Umbilical cord (tissue), 2 donors: Measurements from ENCODE around the gene MAX. TPM values are rescaled to one million over a fixed set of nuclear protein-coding genes. Genes with fewer than 3 reads are reported as not detected.

Source experiments
- DNase-seq: peaks from one replicate; pipeline ENCODE4 v3.0.0-alpha.2; 2015; ENCODE audit warnings: low spot score
- total RNA-seq: library from RNA; depleted of rRNA; stranded (reverse); fragments of >200 nt; gene quantifications from one replicate; pipeline ENCODE4 v1.2.3, GENCODE V29; 2014; ENCODE audit warnings: low replicate concordance; ENCODE audit not compliant: insufficient read depth

Gene MAX
- total RNA-seq: 46.9 TPM

- DNase-seq: peak; percentile 99
Measured at GRCh38 chr14:65102441-65103149, at the start of gene MAX. TSS of gene MAX (minus strand) at chr14:65102517. CDS start at chr14:65102339, 178 bp downstream.

GRCh38 chr14:65151609-65151956 is 49.3 kb upstream of the MAX start:
- DNase-seq: no peak

- no peak for DNase-seq
Measured at GRCh38 chr14:65150898-65151608, 48.7 kb upstream of the MAX start.

- no peak for DNase-seq
Measured at GRCh38 chr14:65149116-65149515, 46.8 kb upstream of the MAX start.

GRCh38 chr14:65144170-65144569 is 41.9 kb upstream of the MAX start:
- DNase-seq: no peak

- DNase-seq: no peak
Measured at GRCh38 chr14:65142914-65143625, 40.8 kb upstream of the MAX start.

GRCh38 chr14:65142429-65142828 is 40.1 kb upstream of the MAX start:
- DNase-seq: no peak

- DNase-seq: no peak
Measured at GRCh38 chr14:65141523-65141922, 39.2 kb upstream of the MAX start.

- no peak for DNase-seq
Measured at GRCh38 chr14:65137648-65138307, 35.5 kb upstream of the MAX start.

GRCh38 chr14:65134651-65135579 is 32.6 kb upstream of the MAX start:
- no peak for DNase-seq

- DNase-seq: no peak
Measured at GRCh38 chr14:65132855-65133254, 30.5 kb upstream of the MAX start.

- peak; percentile 35 for DNase-seq
Measured at GRCh38 chr14:65131301-65131701, 29.0 kb upstream of the MAX start.

- no peak for DNase-seq
Measured at GRCh38 chr14:65128096-65128495, 25.8 kb upstream of the MAX start.

- no peak for DNase-seq
Measured at GRCh38 chr14:65117769-65118745, 15.7 kb upstream of the MAX start.

- no peak for DNase-seq
Measured at GRCh38 chr14:65115615-65116014, 13.3 kb upstream of the MAX start.

GRCh38 chr14:65110525-65110924 is 8.2 kb upstream of the MAX start:
- no peak for DNase-seq

- DNase-seq: no peak
Measured at GRCh38 chr14:65109357-65109756, 7.0 kb upstream of the MAX start.

GRCh38 chr14:65107200-65107599 is 4.9 kb upstream of the MAX start:
- DNase-seq: no peak

- no peak for DNase-seq
Measured at GRCh38 chr14:65106736-65107135, 4.4 kb upstream of the MAX start.

- no peak for DNase-seq
Measured at GRCh38 chr14:65106316-65106715, 4.0 kb upstream of the MAX start.
